ENCODE measurements around the gene DICER1.
"Not testable (repeated sequence)": the region's sequence is repeated elsewhere in the genome, so short reads cannot be mapped to it uniquely, and the experiment has no call there.

DNA sequence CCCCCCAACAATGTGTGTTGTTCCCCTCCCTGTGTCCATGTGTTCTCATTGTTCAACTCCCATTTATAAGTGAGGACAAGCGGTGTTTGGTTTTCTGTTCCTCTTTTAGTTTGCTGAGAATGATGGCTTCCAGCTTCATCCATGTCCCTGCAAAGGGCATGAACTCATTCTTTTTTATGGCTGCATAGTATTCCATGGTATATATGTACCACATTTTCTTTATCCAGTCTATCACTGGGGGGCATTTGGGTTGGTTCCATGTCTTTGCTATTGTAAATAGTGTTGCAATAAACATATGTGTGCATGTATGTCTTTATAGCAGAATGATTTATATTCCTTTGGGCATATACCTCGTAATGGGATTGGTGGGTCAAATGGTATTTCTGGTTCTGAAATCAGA, 44.4 kb upstream of the DICER1 start:
- not testable (repeated sequence) for TF ChIP-seq CTCF, POLR2A (IDR thresholded peaks at IDR 0.05)

All from heart left ventricle (tissue), 13 donors.